ENCODE data around the gene SLC16A1. TPM values are rescaled to one million over a fixed set of nuclear protein-coding genes. Genes with fewer than 3 reads are reported as not detected.

Gene SLC16A1
- total and polyA plus RNA-seq, 2 of the 8 experiments (the other 6 are each of a cell fraction or from before 2014, with no cell fraction given), result 435 to 545 TPM

DNA sequence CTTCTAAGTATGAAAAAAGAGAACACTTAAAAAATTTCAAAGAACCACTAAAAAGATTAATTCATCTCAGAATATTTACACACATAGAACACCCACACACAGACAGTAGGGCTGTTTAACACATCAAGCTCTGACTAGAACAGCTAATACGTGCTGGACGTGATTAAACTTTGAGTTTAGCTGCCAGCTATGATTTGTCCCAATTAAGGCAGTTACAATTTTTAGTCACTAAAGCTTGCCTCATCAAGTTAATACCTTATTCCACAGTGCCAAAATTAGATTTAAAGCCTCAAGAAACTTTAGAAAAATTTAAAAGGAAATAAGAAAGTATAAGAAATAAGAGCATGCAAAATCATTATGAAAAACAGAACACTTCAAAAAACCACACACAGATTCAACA, 18.9 kb downstream of the SLC16A1 start (continued):
- TF ChIP-seq, protein P1, sequence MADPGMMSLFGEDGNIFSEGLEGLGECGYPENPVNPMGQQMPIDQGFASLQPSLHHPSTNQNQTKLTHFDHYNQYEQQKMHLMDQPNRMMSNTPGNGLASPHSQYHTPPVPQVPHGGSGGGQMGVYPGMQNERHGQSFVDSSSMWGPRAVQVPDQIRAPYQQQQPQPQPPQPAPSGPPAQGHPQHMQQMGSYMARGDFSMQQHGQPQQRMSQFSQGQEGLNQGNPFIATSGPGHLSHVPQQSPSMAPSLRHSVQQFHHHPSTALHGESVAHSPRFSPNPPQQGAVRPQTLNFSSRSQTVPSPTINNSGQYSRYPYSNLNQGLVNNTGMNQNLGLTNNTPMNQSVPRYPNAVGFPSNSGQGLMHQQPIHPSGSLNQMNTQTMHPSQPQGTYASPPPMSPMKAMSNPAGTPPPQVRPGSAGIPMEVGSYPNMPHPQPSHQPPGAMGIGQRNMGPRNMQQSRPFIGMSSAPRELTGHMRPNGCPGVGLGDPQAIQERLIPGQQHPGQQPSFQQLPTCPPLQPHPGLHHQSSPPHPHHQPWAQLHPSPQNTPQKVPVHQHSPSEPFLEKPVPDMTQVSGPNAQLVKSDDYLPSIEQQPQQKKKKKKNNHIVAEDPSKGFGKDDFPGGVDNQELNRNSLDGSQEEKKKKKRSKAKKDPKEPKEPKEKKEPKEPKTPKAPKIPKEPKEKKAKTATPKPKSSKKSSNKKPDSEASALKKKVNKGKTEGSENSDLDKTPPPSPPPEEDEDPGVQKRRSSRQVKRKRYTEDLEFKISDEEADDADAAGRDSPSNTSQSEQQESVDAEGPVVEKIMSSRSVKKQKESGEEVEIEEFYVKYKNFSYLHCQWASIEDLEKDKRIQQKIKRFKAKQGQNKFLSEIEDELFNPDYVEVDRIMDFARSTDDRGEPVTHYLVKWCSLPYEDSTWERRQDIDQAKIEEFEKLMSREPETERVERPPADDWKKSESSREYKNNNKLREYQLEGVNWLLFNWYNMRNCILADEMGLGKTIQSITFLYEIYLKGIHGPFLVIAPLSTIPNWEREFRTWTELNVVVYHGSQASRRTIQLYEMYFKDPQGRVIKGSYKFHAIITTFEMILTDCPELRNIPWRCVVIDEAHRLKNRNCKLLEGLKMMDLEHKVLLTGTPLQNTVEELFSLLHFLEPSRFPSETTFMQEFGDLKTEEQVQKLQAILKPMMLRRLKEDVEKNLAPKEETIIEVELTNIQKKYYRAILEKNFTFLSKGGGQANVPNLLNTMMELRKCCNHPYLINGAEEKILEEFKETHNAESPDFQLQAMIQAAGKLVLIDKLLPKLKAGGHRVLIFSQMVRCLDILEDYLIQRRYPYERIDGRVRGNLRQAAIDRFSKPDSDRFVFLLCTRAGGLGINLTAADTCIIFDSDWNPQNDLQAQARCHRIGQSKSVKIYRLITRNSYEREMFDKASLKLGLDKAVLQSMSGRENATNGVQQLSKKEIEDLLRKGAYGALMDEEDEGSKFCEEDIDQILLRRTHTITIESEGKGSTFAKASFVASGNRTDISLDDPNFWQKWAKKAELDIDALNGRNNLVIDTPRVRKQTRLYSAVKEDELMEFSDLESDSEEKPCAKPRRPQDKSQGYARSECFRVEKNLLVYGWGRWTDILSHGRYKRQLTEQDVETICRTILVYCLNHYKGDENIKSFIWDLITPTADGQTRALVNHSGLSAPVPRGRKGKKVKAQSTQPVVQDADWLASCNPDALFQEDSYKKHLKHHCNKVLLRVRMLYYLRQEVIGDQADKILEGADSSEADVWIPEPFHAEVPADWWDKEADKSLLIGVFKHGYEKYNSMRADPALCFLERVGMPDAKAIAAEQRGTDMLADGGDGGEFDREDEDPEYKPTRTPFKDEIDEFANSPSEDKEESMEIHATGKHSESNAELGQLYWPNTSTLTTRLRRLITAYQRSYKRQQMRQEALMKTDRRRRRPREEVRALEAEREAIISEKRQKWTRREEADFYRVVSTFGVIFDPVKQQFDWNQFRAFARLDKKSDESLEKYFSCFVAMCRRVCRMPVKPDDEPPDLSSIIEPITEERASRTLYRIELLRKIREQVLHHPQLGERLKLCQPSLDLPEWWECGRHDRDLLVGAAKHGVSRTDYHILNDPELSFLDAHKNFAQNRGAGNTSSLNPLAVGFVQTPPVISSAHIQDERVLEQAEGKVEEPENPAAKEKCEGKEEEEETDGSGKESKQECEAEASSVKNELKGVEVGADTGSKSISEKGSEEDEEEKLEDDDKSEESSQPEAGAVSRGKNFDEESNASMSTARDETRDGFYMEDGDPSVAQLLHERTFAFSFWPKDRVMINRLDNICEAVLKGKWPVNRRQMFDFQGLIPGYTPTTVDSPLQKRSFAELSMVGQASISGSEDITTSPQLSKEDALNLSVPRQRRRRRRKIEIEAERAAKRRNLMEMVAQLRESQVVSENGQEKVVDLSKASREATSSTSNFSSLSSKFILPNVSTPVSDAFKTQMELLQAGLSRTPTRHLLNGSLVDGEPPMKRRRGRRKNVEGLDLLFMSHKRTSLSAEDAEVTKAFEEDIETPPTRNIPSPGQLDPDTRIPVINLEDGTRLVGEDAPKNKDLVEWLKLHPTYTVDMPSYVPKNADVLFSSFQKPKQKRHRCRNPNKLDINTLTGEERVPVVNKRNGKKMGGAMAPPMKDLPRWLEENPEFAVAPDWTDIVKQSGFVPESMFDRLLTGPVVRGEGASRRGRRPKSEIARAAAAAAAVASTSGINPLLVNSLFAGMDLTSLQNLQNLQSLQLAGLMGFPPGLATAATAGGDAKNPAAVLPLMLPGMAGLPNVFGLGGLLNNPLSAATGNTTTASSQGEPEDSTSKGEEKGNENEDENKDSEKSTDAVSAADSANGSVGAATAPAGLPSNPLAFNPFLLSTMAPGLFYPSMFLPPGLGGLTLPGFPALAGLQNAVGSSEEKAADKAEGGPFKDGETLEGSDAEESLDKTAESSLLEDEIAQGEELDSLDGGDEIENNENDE (IDR thresholded peaks at IDR 0.05; ENCODE audit: insufficient replicate concordance, low read length), result no peak
- TF ChIP-seq, protein P2, sequence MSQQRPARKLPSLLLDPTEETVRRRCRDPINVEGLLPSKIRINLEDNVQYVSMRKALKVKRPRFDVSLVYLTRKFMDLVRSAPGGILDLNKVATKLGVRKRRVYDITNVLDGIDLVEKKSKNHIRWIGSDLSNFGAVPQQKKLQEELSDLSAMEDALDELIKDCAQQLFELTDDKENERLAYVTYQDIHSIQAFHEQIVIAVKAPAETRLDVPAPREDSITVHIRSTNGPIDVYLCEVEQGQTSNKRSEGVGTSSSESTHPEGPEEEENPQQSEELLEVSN (IDR thresholded peaks at IDR 0.05), result no peak
- no peak for TF ChIP-seq HDAC6 (IDR thresholded peaks at IDR 0.05; ENCODE audit: low read depth, low read length)
- no peak for TF ChIP-seq POU5F1 (IDR thresholded peaks at IDR 0.05; ENCODE audit: low read depth, low read length)
- no peak for TF ChIP-seq YY1 (IDR thresholded peaks at IDR 0.05; ENCODE audit: low read depth, low read length)

Data from H1 (cell line).